ENCODE data around the gene CD244.
"Not testable (repeated sequence)": the region's sequence is repeated elsewhere in the genome, so short reads cannot be mapped to it uniquely, and the experiment has no call there.

Gene CD244

GRCh38 chr1:160879056-160879455, 16.4 kb upstream of the CD244 start:
- DNase-seq (ENCODE audit: low read depth), result no peak

DNA sequence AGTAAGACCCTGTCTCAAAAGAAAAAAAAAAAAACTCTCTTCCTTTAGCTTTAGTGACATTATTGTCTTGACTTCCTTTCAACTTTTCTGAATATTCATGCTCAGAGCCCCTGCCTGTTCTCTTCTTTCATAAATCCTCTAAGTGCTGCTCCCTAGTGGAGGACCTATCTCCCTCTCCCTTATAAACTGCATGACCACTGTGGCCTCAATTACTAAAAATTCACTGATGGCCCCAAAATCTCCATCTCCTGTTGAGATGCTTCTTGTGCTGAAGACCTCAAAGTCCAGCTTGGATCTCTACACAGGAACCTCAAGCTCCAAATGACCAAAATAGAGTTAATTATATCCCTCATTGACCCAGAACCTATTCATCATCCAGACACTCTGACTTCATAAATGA, 14.5 kb upstream of the CD244 start:
- no peak for DNase-seq (ENCODE audit: low read depth)

GRCh38 chr1:160876311-160876710, 13.6 kb upstream of the CD244 start:
- no peak for DNase-seq (ENCODE audit: low read depth)

DNA sequence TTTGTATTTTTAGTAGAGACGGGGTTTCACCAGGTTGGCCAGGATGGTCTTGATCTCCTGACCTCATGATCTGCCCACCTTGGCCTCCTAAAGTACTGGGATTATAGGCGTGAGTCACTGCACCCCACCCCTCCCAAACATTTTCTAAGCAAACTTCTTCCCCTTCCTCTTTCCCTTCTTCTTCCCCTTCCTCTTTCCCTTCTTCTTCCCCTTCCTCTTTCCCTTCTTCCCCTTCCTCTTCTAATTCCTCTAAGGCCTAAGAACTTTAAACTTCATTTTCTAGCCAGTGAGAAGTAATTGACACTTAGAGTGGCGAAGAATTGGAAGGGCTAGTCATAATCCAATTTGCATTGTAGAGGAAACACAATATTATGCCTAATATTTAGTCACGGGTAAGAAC, 12.9 kb upstream of the CD244 start:
- not testable (repeated sequence) for DNase-seq (ENCODE audit: low read depth)

DNA sequence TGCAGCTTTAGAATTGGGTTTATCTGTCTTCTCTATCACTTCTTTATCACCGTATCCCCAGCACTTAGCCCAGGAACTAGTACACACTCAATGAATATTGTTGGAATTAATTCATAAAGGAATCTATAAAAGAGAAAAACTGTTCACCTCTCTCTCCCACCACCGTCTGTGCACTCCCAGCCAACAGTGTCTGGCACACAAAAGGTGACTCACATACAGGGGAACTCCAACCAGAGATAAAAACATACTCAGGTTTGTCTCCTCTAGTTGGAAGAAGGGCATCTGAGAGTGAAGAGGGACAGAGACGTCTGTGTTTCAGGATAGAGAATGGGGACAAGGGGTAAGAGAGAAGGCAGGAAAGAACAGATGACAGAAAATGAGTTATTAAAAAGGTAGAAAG, 12.2 kb upstream of the CD244 start:
- no peak for DNase-seq (ENCODE audit: low read depth)

- DNase-seq (ENCODE audit: low read depth), result no peak
Observed at GRCh38 chr1:160868141-160868540, 5.5 kb upstream of the CD244 start.

GRCh38 chr1:160867651-160868050, 5.0 kb upstream of the CD244 start:
- not testable (repeated sequence) for DNase-seq (ENCODE audit: low read depth)

GRCh38 chr1:160866695-160867260, 4.1 kb upstream of the CD244 start:
- no peak for DNase-seq (ENCODE audit: low read depth)

DNA sequence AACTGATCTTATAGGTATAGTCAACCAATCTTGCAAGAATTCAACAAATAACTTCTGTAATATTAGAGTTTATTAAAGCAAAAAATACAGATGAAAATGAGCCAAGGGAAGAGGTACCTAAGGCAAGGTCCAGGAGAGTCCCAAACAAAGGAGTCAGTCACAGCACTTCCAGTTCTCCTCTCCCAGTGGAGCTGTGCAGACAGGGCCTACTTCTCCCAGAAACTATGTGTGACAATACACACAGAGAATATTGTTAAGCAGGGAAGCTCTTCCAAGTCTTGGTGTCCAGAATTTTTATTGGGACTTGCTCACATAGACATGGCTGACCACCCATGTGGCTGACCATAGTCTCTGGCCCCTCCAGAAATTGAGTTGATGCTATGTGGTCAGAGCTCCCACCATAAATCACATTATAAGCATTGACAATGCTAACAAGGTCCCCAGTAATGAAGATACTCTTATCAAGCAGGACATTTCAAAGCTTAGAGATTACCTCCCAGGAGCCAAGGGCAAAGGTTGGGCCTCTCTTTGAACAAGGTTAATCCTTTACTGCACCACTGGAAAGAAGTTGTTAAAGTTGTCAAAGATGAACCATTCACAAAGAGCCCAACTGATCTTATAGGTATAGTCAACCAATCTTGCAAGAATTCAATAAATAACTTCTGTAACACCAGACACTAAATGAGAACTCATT, 3.5 kb upstream of the CD244 start:
- no peak for DNase-seq (ENCODE audit: low read depth)

- no peak for DNase-seq (ENCODE audit: low read depth)
Observed at GRCh38 chr1:160865337-160865736, 2.6 kb upstream of the CD244 start.

DNA sequence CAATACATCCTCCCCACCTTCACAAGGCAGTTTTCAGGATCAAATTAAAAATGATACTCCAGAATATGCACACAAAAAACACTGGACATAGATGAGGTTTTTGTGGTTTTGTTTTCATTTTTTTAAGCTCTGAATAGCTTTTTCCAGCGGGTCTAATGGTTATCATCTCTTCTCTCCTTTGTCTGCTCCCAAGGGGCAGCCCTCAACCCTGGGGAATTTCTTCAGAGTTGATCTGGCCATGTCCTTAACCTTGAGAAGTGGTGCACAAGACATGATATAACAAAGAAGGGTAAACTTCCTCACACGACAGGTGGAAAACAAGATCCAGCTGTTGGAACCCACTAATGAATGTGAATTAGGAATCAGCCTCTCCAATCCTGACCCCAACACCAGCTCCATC, 1.5 kb upstream of the CD244 start:
- DNase-seq (ENCODE audit: low read depth), result no peak

- DNase-seq (ENCODE audit: low read depth), result no peak
Observed at GRCh38 chr1:160863774-160864131, 1.1 kb upstream of the CD244 start.

DNA sequence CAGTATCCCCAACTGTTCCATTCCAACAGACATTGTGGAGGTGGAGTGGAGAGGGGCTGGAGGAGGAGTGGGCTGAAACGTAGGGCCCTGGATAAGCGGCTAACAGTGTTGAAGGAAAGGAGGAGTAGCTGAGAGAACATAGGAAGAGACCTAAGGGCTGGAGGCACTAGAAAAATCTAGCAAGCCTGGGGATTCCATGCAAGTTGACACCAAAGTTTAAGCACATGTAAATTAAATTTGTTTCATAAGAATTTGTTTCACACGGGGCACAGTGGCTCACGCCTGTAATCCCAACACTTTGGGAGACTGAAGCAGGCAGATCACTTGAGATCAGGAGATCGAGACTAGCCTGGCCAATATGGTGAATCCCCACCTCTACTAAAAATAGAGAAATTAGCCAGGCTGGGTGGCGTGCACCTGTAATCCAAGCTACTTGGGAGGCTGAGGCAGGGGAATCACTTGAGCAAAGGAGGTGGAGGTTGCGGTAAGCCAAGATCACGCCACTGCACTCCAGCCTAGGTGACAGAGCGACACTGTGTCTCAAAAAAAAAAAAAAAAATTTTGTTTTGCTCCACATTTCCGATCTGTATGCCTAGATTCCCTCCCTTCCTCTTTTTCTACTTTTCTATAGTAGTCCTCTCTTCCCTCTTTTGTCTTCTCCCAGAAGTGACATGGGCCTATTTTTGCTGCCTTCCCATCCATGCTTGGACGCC, 530 bp upstream of the CD244 start:
- DNase-seq (ENCODE audit: low read depth), result no peak

GRCh38 chr1:160860840-160861505, 1.7 kb downstream of the CD244 start:
- DNase-seq (ENCODE audit: low read depth), result no peak

GRCh38 chr1:160859166-160859565, 3.5 kb downstream of the CD244 start:
- DNase-seq (ENCODE audit: low read depth), result no peak

DNA sequence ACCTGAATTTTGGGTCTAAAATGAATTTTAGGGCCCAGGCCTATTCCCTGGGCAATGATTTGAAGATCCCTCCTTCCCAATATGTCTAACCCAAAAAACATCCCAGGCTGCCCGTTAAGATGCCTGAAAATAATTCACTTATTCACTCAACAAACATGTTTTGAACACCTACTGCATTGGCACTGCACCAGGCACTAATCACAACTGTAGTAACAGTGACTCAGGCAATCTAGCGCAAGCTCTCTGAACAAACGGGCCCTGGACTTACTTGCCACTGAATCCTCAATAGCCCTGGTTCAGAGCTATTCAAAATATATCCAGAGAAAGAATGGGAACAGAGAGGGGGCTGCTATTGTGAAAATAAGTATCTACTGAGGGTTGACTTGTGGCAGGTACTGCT, 4.2 kb downstream of the CD244 start:
- no peak for DNase-seq (ENCODE audit: low read depth)

- no peak for DNase-seq (ENCODE audit: low read depth)
Observed at GRCh38 chr1:160858097-160858496, 4.6 kb downstream of the CD244 start.

DNA sequence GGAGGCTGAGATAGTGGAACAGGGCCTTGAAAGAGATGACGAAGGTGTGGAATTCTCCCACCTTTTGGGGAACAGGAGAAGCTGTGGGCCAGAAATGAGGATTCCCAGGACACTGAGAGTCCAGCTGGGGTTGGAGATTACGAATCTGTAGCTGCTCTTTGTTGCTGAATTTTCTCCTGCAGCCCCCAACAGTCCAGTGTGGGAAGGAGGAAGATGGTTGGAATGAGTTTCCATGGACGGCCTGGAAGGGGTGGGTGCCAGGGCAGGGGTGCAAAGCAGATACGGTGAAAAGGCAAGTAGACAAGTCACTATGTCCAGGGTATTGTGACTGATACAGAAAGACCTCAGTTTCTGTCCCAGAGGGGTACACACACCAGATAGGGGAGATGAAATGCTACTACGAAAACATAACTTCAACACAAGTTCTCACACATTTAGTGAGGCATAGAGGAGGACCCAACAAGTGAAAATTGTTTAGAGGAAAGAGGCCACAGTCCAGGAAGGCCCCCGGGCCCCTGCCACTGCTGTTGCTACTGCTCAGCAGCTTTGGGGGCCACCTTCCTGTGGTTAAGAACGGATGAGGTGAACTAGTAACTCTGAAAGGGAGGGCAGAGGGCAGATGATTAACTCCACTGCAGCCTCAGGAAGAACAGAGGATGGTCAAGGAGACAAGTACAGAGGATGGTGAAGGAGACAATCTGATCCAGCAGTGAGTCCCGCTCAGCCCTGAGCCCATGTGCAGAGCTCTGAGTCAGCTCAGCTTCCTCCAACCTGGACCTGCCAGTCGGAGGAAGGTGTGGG, 7.3 kb downstream of the CD244 start:
- DNase-seq (ENCODE audit: low read depth), result no peak

- DNase-seq (ENCODE audit: low read depth), result no peak
Observed at GRCh38 chr1:160853754-160854153, 8.9 kb downstream of the CD244 start.

- no peak for DNase-seq (ENCODE audit: low read depth)
Observed at GRCh38 chr1:160853014-160853413, 9.7 kb downstream of the CD244 start.

DNA sequence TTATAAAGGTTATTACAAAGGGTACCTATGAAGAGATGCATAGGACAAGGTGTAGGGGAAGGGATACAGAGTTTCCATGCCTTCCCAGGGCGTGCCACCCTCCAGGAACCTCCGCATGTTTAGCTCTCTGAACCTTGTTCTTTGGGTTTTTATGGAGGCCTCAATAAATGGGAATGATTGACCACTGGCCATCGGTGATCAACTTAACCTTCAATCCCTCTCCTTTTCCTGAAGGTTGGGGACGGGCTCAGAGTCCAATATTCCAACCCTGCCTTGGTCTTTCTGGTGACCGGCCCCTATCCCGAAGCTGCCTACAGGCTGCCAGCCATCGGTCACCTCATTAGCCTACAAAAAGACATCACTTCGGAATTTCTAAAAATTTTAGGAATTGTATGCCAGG, 11.7 kb downstream of the CD244 start:
- no peak for DNase-seq (ENCODE audit: low read depth)

DNA sequence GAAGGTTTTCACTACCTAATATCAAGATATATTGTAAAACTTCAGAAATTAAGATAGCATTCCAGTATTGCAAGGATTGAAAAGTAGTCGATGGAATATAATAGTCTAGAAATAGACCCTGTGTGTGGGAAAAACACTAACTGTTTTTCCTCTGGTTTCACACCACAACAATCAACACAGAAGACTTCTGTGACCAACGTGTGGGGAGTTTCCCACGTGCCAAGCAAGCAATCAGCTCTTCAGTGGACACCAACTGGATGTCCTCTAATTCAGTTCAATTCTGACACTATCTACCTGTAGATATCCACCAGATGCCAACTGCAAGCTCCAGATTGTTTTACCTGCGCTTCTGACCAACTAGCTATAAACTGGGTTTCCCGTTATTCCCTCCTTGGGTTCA, 12.1 kb downstream of the CD244 start:
- DNase-seq (ENCODE audit: low read depth), result no peak

Data from HS-5 (cell line).